ENCODE measurements around the gene BCAS3.

- TF ChIP-seq, protein P1, sequence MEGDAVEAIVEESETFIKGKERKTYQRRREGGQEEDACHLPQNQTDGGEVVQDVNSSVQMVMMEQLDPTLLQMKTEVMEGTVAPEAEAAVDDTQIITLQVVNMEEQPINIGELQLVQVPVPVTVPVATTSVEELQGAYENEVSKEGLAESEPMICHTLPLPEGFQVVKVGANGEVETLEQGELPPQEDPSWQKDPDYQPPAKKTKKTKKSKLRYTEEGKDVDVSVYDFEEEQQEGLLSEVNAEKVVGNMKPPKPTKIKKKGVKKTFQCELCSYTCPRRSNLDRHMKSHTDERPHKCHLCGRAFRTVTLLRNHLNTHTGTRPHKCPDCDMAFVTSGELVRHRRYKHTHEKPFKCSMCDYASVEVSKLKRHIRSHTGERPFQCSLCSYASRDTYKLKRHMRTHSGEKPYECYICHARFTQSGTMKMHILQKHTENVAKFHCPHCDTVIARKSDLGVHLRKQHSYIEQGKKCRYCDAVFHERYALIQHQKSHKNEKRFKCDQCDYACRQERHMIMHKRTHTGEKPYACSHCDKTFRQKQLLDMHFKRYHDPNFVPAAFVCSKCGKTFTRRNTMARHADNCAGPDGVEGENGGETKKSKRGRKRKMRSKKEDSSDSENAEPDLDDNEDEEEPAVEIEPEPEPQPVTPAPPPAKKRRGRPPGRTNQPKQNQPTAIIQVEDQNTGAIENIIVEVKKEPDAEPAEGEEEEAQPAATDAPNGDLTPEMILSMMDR (IDR thresholded peaks at IDR 0.05), result no peak
- no peak for TF ChIP-seq POLR2A (IDR thresholded peaks at IDR 0.05)
- TF ChIP-seq EP300 (IDR thresholded peaks at IDR 0.05), result no peak
These were observed 36.5 kb upstream of the BCAS3 start for GRCh38 chr17:60641126-60641525.

All from ovary (tissue), 3 donors.